T-helper 1 cell treated with Interleukin-12 subunit alpha and Interleukin-12 subunit beta and Interleukin-4 antibody, amounts not matched to agents 30 μg/mL and 1 μg/mL, for 36 hours (primary cell): Measurements from ENCODE around the gene VAC14.

Experiments used
- H3K27ac Mint-ChIP-seq: one replicate; pipeline ENCODE4 v1.8.0; 2021; ENCODE audit warnings: mild to moderate bottlenecking, mixed read lengths
- H3K27me3 Mint-ChIP-seq: one replicate; pipeline ENCODE4 v1.8.0; 2021; ENCODE audit warnings: low read depth, mixed read lengths
- H3K36me3 Mint-ChIP-seq: one replicate; pipeline ENCODE4 v1.8.0; 2021; ENCODE audit warnings: low read depth, mixed read lengths
- H3K4me1 Mint-ChIP-seq: one replicate; pipeline ENCODE4 v1.8.0; 2021; ENCODE audit warnings: low read depth, mixed read lengths
- H3K4me3 Mint-ChIP-seq: one replicate; pipeline ENCODE4 v1.8.0; 2021; ENCODE audit warnings: mild to moderate bottlenecking, moderate library complexity, mixed read lengths
- H3K9me3 Mint-ChIP-seq: one replicate; pipeline ENCODE4 v1.8.0; 2021; ENCODE audit warnings: mixed read lengths

VAC14 gene

GRCh38 chr16:70737377-70738082 is 63.4 kb downstream of the VAC14 start:
- peak overlapping the region; percentile 99 for H3K27ac Mint-ChIP-seq
- peaks cover 18% of the 10 kb centered on the region for H3K36me3 Mint-ChIP-seq
- no peaks in the 10 kb centered on the region for H3K9me3 Mint-ChIP-seq
- H3K4me3 Mint-ChIP-seq, result peak overlapping the region; percentile 82
- H3K27me3 Mint-ChIP-seq, result no peaks in the 10 kb centered on the region
- H3K4me1 Mint-ChIP-seq, result peaks cover 45% of the 10 kb centered on the region

GRCh38 chr16:70736465-70737376 is 64.2 kb downstream of the VAC14 start:
- H3K36me3 Mint-ChIP-seq, result peaks cover 17% of the 10 kb centered on the region
- H3K9me3 Mint-ChIP-seq, result no peaks in the 10 kb centered on the region
- peaks cover 45% of the 10 kb centered on the region for H3K4me1 Mint-ChIP-seq
- peak overlapping the region; percentile 82 for H3K4me3 Mint-ChIP-seq
- no peaks in the 10 kb centered on the region for H3K27me3 Mint-ChIP-seq
- peak overlapping the region; percentile 99 for H3K27ac Mint-ChIP-seq

- Mint-ChIP-seq H3K27me3 (no peaks in the 10 kb centered on the region), H3K4me1 (peaks cover 35% of the 10 kb centered on the region), H3K36me3 (peaks cover 18% of the 10 kb centered on the region), H3K27ac (peak overlapping the region; percentile 65), H3K4me3 (no peak overlapping the region), H3K9me3 (no peaks in the 10 kb centered on the region)
These were observed 65.6 kb downstream of the VAC14 start for GRCh38 chr16:70735141-70735979.

GRCh38 chr16:70734522-70735095 is 66.3 kb downstream of the VAC14 start:
- no peak overlapping the region for H3K27ac Mint-ChIP-seq
- H3K9me3 Mint-ChIP-seq, result no peaks in the 10 kb centered on the region
- H3K36me3 Mint-ChIP-seq, result peaks cover 17% of the 10 kb centered on the region
- no peak overlapping the region for H3K4me3 Mint-ChIP-seq
- H3K4me1 Mint-ChIP-seq, result peaks cover 30% of the 10 kb centered on the region
- H3K27me3 Mint-ChIP-seq, result no peaks in the 10 kb centered on the region

GRCh38 chr16:70730944-70731343 is 70.0 kb downstream of the VAC14 start:
- Mint-ChIP-seq H3K27me3 (no peaks in the 10 kb centered on the region), H3K4me1 (peaks cover 10% of the 10 kb centered on the region), H3K27ac (no peak overlapping the region), H3K36me3 (peaks cover 17% of the 10 kb centered on the region), H3K9me3 (no peaks in the 10 kb centered on the region), H3K4me3 (no peak overlapping the region)

- H3K9me3 Mint-ChIP-seq, result no peaks in the 10 kb centered on the region
- peaks cover 17% of the 10 kb centered on the region for H3K36me3 Mint-ChIP-seq
- no peak overlapping the region for H3K27ac Mint-ChIP-seq
- no peaks in the 10 kb centered on the region for H3K27me3 Mint-ChIP-seq
- H3K4me1 Mint-ChIP-seq, result peaks cover 5% of the 10 kb centered on the region
- no peak overlapping the region for H3K4me3 Mint-ChIP-seq
These were observed 70.9 kb downstream of the VAC14 start for GRCh38 chr16:70730031-70730430.

GRCh38 chr16:70729292-70729691 is 71.7 kb downstream of the VAC14 start:
- Mint-ChIP-seq H3K27me3 (no peaks in the 10 kb centered on the region), H3K4me1 (peaks cover 2% of the 10 kb centered on the region), H3K27ac (no peak overlapping the region), H3K9me3 (no peaks in the 10 kb centered on the region), H3K4me3 (no peak overlapping the region), H3K36me3 (peaks cover 14% of the 10 kb centered on the region)

GRCh38 chr16:70728150-70728549 is 72.8 kb downstream of the VAC14 start:
- H3K4me3 Mint-ChIP-seq, result no peak overlapping the region
- H3K27me3 Mint-ChIP-seq, result no peaks in the 10 kb centered on the region
- H3K9me3 Mint-ChIP-seq, result no peaks in the 10 kb centered on the region
- peaks cover 2% of the 10 kb centered on the region for H3K4me1 Mint-ChIP-seq
- H3K36me3 Mint-ChIP-seq, result peaks cover 14% of the 10 kb centered on the region
- no peak overlapping the region for H3K27ac Mint-ChIP-seq

GRCh38 chr16:70726892-70727361 is 74.0 kb downstream of the VAC14 start:
- peaks cover 13% of the 10 kb centered on the region for H3K36me3 Mint-ChIP-seq
- no peak overlapping the region for H3K4me3 Mint-ChIP-seq
- peaks cover 2% of the 10 kb centered on the region for H3K4me1 Mint-ChIP-seq
- H3K27ac Mint-ChIP-seq, result no peak overlapping the region
- no peaks in the 10 kb centered on the region for H3K9me3 Mint-ChIP-seq
- no peaks in the 10 kb centered on the region for H3K27me3 Mint-ChIP-seq

- no peaks in the 10 kb centered on the region for H3K9me3 Mint-ChIP-seq
- H3K36me3 Mint-ChIP-seq, result peaks cover 13% of the 10 kb centered on the region
- H3K27ac Mint-ChIP-seq, result no peak overlapping the region
- no peak overlapping the region for H3K4me3 Mint-ChIP-seq
- H3K4me1 Mint-ChIP-seq, result peaks cover 2% of the 10 kb centered on the region
- no peaks in the 10 kb centered on the region for H3K27me3 Mint-ChIP-seq
These were observed 74.8 kb downstream of the VAC14 start for GRCh38 chr16:70725912-70726828.

- Mint-ChIP-seq H3K36me3 (peaks cover 15% of the 10 kb centered on the region), H3K27ac (no peak overlapping the region), H3K4me3 (no peak overlapping the region), H3K4me1 (peaks cover 2% of the 10 kb centered on the region), H3K27me3 (no peaks in the 10 kb centered on the region), H3K9me3 (no peaks in the 10 kb centered on the region)
These were observed 75.7 kb downstream of the VAC14 start for GRCh38 chr16:70725024-70725911.

GRCh38 chr16:70724146-70725023 is 76.6 kb downstream of the VAC14 start:
- Mint-ChIP-seq H3K4me3 (no peak overlapping the region), H3K27me3 (no peaks in the 10 kb centered on the region), H3K27ac (no peak overlapping the region), H3K9me3 (no peaks in the 10 kb centered on the region), H3K4me1 (peaks cover 1% of the 10 kb centered on the region), H3K36me3 (peaks cover 10% of the 10 kb centered on the region)
